ENCODE data around the gene ATOH8. TPM values are rescaled to one million over a fixed set of nuclear protein-coding genes. Genes with fewer than 3 reads are reported as not detected.

The ATOH8 gene
- total RNA-seq, 1 experiment from 2014 or later, result 0.20 TPM

- WGBS (ENCODE audit: extremely low coverage, insufficient read length, low lambda C conversion rate), result no CpG with 5 or more reads among the region's 7 CpGs
- no peaks in the 10 kb centered on the region for H3K79me2 ChIP-seq (ENCODE audit: insufficient read depth, low read length)
- Mint-ChIP-seq H3K27ac (no peak overlapping the region; a peak in 1 of 7 replicates), H3K4me1 (peaks cover 38 to 71% of the 10 kb centered on the region in 2 experiments), H3K4me3 (no peak overlapping the region), H3K36me3 (ENCODE audit: insufficient read depth in 1 of 3, low read depth in 3 of 3) (no peaks in the 10 kb centered on the region; a peak in 1 of 7 replicates), H3K27me3 (ENCODE audit: low read depth) (peaks cover 47% of the 10 kb centered on the region), H3K9me3 (no peaks in the 10 kb centered on the region)
- H2BK20ac ChIP-seq (ENCODE audit: low read depth, low read length, poor library complexity, severe bottlenecking), result no peak overlapping the region
- H3K56ac ChIP-seq (ENCODE audit: insufficient read length, low read depth, low read length), result no peak overlapping the region
- peaks cover 4% of the 10 kb centered on the region; the same call in 1 of the 2 replicates for H3K27me3 ChIP-seq (ENCODE audit: insufficient read depth, low read length)
- peaks cover 18% of the 10 kb centered on the region; the same call in 1 of the 2 replicates for H3K4me1 ChIP-seq (ENCODE audit: insufficient read depth, low read length)
- H2BK15ac ChIP-seq (ENCODE audit: low read depth, low read length), result no peak overlapping the region
- H2BK5ac ChIP-seq (ENCODE audit: insufficient read length, low read length), result no peak overlapping the region
- H3K23ac ChIP-seq (ENCODE audit: insufficient read length, low read depth, low read length), result no peak overlapping the region
- H4K20me1 ChIP-seq (ENCODE audit: control insufficient read depth, insufficient read depth, insufficient read length), result no peaks in the 10 kb centered on the region
- no peak overlapping the region for H3K14ac ChIP-seq (ENCODE audit: insufficient read depth, low read length)
- no peak overlapping the region for H4K5ac ChIP-seq (ENCODE audit: insufficient read length, low read depth, low read length)
- H3K79me1 ChIP-seq (ENCODE audit: insufficient read depth, low read depth, low read length, poor library complexity, severe bottlenecking), result no peaks in the 10 kb centered on the region
- DNase-seq, result no peak
- no peak overlapping the region for H3K9ac ChIP-seq (ENCODE audit: extremely low read depth, insufficient read length, low read length)
- TF ChIP-seq CTCF (conservative IDR thresholded peaks at IDR 0.05), result no peak
- no peak overlapping the region for H3K27ac ChIP-seq (ENCODE audit: insufficient read length, low read depth, low read length)
- no peak overlapping the region for H2BK12ac ChIP-seq (ENCODE audit: insufficient read length, low read depth, low read length)
- H3K4ac ChIP-seq (ENCODE audit: low read depth, low read length), result no peak overlapping the region
- peaks cover 5% of the 10 kb centered on the region for H3K23me2 ChIP-seq (ENCODE audit: insufficient read length, low read depth, low read length, poor library complexity, severe bottlenecking)
- no peak overlapping the region for H3K4me2 ChIP-seq (ENCODE audit: insufficient read depth, insufficient read length, low read length)
- H3K9me3 ChIP-seq (ENCODE audit: control insufficient read depth, low read depth, low read length), result no peaks in the 10 kb centered on the region
- H3T11ph ChIP-seq (ENCODE audit: low read length), result no peak overlapping the region
- no peak overlapping the region for H2AK5ac ChIP-seq (ENCODE audit: insufficient read length, low read length)
- no peak overlapping the region for H4K8ac ChIP-seq (replicated peaks; ENCODE audit: insufficient read length, low read depth, low read length)
- no peak overlapping the region for H2AFZ ChIP-seq (ENCODE audit: low read length)
- no peak overlapping the region for H3K18ac ChIP-seq (ENCODE audit: insufficient read length, low read depth, low read length)
- H4K91ac ChIP-seq (ENCODE audit: insufficient read length, low read depth, low read length), result no peak overlapping the region
- H2BK120ac ChIP-seq (ENCODE audit: low read depth, low read length, poor library complexity, severe bottlenecking), result no peak overlapping the region
These were observed 16.2 kb downstream of the ATOH8 start for GRCh38 chr2:85769983-85770362.
